Measurements from ENCODE around the gene AFP. TPM values are rescaled to one million over a fixed set of nuclear protein-coding genes. Genes with fewer than 3 reads are reported as not detected.

The AFP gene
- total RNA-seq, 1 experiment from 2014 or later = 4.9 TPM

- Histone ChIP-seq H4K8ac (replicated peaks; ENCODE audit: insufficient read length, low read depth, low read length) (no peak overlapping the region), H2AFZ (ENCODE audit: low read length) (no peak overlapping the region), H3K27me3 (ENCODE audit: insufficient read depth, low read length) (no peaks in the 10 kb centered on the region), H3K79me1 (ENCODE audit: insufficient read depth, low read depth, low read length, poor library complexity, severe bottlenecking) (no peaks in the 10 kb centered on the region), H4K91ac (ENCODE audit: insufficient read length, low read depth, low read length) (no peak overlapping the region), H3K4me1 (ENCODE audit: insufficient read depth, low read length) (no peaks in the 10 kb centered on the region), H3K4ac (ENCODE audit: low read depth, low read length) (no peak overlapping the region), H3K9ac (ENCODE audit: extremely low read depth, insufficient read length, low read length) (no peak overlapping the region), H3K14ac (ENCODE audit: insufficient read depth, low read length) (no peak overlapping the region), H3K18ac (ENCODE audit: insufficient read length, low read depth, low read length) (no peak overlapping the region), H2BK15ac (ENCODE audit: low read depth, low read length) (no peak overlapping the region), H3K79me2 (ENCODE audit: insufficient read depth, low read length) (no peaks in the 10 kb centered on the region), H3K56ac (ENCODE audit: insufficient read length, low read depth, low read length) (no peak overlapping the region), H3K4me2 (ENCODE audit: insufficient read depth, insufficient read length, low read length) (no peak overlapping the region), H2BK12ac (ENCODE audit: insufficient read length, low read depth, low read length) (no peak overlapping the region), H3T11ph (ENCODE audit: low read length) (no peak overlapping the region), H3K23me2 (ENCODE audit: insufficient read length, low read depth, low read length, poor library complexity, severe bottlenecking) (no peaks in the 10 kb centered on the region), H3K27ac (ENCODE audit: insufficient read length, low read depth, low read length) (no peak overlapping the region), H2AK5ac (ENCODE audit: insufficient read length, low read length) (no peak overlapping the region), H2BK5ac (ENCODE audit: insufficient read length, low read length) (no peak overlapping the region), H4K5ac (ENCODE audit: insufficient read length, low read depth, low read length) (no peak overlapping the region), H3K9me3 (ENCODE audit: control insufficient read depth, low read depth, low read length) (no peaks in the 10 kb centered on the region), H2BK120ac (ENCODE audit: low read depth, low read length, poor library complexity, severe bottlenecking) (no peak overlapping the region), H2BK20ac (ENCODE audit: low read depth, low read length, poor library complexity, severe bottlenecking) (no peak overlapping the region), H4K20me1 (ENCODE audit: control insufficient read depth, insufficient read depth, insufficient read length) (no peaks in the 10 kb centered on the region), H3K23ac (ENCODE audit: insufficient read length, low read depth, low read length) (no peak overlapping the region)
- H3K9me3 Mint-ChIP-seq = peaks cover 9 to 10% of the 10 kb centered on the region in 2 experiments; a peak in 3 of 5 replicates
- TF ChIP-seq CTCF (conservative IDR thresholded peaks at IDR 0.05) = no peak
- no CpG with 5 or more reads among the region's 3 CpGs for WGBS (ENCODE audit: extremely low coverage, insufficient read length, low lambda C conversion rate)
- no peaks in the 10 kb centered on the region for H3K27me3 Mint-ChIP-seq (ENCODE audit: low read depth)
- no peak for DNase-seq
- peaks cover 7 to 10% of the 10 kb centered on the region in 2 experiments for H3K4me1 Mint-ChIP-seq
- H3K27ac Mint-ChIP-seq = no peak overlapping the region
- no peak overlapping the region for H3K4me3 Mint-ChIP-seq
- peaks cover 16 to 34% (median 19%) of the 10 kb centered on the region in 3 experiments for H3K36me3 Mint-ChIP-seq (ENCODE audit: insufficient read depth in 1 of 3, low read depth in 3 of 3)
These were observed 23.0 kb downstream of the AFP start for GRCh38 chr4:73459048-73459421.
